HFF-Myc (cell line): ENCODE results near the gene PCGF1.
A peak's percentile ranks its signal among the peaks of the same experiment; 100 is the strongest.

Experiments used
- DNase-seq: peaks from one replicate; pipeline ENCODE4 v3.0.0-alpha.2; 2011; ENCODE audit warnings: low read depth; ENCODE audit errors: extremely low read depth
- H3K4me3 ChIP-seq: replicated peaks from 2 replicates; pipeline ENCODE4 v1.5.1; 2011; ENCODE audit warnings: low read depth, mild to moderate bottlenecking, control low read depth, low read length
- TF ChIP-seq, protein P1 (sequence below): IDR thresholded peaks from 2 replicates; pipeline ENCODE4 v1.5.1; 2012; ENCODE audit warnings: mild to moderate bottlenecking, low read depth, low read length, control low read depth; ENCODE audit errors: missing control alignments

The PCGF1 gene

DNA sequence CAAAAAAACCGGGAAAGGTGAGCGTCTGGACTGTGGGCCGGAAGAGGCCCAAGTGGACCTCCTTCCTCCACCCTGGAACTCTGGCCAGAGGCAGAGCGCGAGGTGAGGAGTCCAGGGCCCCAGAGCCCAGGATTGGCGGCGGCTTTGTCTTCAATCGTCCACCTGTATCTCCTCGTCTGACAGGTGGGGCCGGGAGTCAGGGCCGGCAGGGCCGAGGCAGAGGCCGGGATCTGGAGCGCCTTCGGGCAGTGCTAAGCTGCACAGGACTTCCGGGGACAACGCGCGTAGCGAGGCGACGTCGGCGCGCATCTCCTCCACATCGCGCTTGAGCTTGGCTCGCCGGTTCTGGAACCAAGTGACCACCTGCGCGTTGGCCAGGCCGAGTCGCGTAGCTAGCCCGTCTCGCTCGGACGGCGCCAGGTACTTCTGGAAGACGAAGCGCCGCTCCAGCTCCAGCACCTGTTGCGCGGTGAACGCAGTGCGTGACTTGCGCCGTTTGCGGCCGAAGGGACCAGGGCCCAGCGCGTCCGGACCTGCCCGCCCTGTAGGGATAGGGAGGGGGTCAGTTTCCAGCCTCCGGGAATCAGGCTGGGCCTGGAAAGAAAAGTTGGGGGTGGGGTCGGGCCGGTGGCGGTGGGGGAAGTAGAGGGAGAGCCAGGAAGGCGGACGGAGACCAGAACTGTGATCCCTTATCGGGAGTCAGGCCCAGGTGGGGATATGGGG is 9.6 kb downstream of the PCGF1 start:
- H3K4me3 ChIP-seq = peak overlapping the region; percentile 36
- TF ChIP-seq, protein P1, sequence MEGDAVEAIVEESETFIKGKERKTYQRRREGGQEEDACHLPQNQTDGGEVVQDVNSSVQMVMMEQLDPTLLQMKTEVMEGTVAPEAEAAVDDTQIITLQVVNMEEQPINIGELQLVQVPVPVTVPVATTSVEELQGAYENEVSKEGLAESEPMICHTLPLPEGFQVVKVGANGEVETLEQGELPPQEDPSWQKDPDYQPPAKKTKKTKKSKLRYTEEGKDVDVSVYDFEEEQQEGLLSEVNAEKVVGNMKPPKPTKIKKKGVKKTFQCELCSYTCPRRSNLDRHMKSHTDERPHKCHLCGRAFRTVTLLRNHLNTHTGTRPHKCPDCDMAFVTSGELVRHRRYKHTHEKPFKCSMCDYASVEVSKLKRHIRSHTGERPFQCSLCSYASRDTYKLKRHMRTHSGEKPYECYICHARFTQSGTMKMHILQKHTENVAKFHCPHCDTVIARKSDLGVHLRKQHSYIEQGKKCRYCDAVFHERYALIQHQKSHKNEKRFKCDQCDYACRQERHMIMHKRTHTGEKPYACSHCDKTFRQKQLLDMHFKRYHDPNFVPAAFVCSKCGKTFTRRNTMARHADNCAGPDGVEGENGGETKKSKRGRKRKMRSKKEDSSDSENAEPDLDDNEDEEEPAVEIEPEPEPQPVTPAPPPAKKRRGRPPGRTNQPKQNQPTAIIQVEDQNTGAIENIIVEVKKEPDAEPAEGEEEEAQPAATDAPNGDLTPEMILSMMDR = no peak
- DNase-seq = no peak

DNA sequence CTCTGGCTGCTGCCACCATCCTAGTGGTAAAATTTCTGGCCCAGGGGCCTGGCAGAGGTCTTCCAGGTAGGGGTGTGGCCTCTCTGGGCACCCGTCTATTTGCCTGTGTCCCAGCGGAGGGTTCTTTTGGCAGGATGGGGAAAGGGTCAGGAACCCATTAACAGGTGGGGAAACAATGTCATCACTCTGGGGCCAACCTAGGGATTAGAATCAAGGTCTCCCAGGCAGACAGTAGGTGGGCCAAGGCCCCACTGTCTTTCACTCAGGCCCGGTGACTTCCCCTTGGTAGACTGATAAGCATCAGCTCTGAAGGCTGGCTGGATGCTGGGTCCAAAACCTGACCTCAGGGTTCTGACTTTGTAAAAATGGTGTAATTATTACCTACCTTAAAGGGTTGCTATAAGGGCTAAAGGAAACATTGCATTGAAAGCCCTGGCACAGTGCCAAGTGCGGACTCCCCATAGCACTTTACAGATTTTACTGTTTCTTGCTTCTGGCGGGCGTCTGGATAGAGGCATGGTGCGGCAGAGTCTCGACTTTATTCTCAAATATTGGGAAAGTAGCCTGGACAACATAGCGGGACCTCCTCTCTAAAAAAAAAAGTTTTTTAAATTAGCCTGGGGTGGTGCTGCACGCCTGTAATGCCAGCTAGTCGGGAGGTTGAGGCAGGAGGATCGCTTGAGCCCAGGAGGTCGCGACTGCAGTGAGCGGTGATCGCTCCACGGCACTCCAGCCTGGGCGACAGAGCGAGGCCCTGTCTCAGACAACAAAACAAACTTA is 10.3 kb downstream of the PCGF1 start:
- no peak overlapping the region for H3K4me3 ChIP-seq
- no peak for DNase-seq
- TF ChIP-seq, protein P1 = no peak

DNA sequence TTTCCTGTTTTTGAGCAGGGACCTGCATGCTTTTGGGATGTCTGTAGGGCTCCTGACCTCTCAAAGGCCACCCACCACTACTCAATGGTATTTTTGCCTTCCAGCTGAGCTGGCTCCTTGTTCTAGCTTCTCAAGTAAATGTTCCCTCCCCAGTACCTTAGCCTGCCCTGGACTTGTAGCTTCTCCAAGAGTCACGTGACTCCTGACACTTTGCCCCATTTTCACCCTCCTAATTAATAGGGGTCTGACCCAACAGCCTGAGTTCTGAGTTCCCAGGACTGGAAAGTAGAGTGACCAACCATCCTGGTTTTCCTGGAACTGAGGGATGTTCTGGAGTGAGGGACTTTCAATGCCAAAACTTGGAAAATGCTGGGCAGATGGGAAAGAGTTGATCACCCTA is 12.1 kb downstream of the PCGF1 start:
- DNase-seq = no peak
- no peak overlapping the region for H3K4me3 ChIP-seq
- TF ChIP-seq, protein P1 = no peak

DNA sequence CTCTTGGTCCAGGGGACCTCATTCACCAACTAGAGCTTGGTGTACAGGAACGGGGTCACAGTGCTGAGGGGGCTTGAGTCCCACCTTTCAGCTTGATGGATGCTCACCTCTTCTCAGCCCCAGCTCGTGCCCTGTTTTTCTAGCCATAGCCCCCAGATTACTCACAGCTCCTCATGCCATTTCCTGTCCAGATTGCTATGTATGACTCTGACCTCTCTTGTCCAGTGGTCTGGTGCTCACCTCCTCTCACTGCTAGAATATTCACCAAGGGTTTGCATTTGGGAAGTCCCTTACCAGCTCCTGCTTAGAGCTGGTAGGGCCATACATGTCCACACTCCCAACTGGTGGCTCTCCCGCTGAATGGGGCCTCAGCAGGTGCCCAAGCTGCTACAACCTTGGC is 13.9 kb downstream of the PCGF1 start:
- no peak overlapping the region for H3K4me3 ChIP-seq
- DNase-seq = no peak
- TF ChIP-seq, protein P1 = no peak

DNA sequence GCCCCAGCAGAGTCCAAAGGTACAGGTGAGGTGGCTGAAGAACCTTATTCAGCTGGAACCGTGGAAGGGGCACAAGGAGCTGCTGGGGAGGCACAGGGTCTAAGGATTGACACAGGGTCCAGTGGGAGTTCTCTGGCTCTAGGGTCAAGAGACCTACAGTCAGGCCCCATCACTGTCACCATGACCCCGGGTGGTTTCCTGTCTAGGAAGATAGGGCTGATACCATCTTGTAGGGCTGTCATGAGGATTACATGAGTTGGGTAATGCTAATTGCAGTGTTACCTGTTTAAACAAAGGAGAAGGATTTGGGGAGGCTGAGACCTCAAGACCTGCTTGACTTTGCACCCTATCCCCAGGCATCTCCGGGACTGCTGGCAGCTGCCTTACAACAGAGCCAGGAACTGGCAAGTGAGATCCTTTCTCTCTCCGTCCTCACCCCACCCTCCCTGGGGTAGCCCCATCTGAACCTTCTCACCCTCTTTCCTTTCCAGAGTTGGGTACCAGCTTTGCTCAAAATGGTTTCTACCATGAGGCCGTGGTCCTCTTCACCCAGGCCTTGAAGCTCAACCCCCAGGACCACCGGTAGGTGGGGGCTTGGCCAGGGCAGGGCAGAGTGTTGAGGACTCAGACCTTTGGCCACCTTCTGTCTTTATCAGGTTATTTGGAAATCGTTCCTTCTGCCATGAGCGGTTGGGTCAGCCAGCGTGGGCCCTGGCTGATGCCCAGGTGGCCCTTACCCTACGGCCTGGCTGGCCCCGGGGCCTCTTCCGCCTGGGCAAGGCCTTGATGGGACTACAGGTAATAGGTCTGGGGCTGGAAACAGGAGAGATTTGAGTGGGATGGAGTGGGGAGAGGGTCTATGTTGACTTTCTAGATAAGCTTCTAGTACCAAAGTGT is 15.6 kb downstream of the PCGF1 start:
- TF ChIP-seq, protein P1 = no peak
- DNase-seq = no peak
- H3K4me3 ChIP-seq = no peak overlapping the region

DNA sequence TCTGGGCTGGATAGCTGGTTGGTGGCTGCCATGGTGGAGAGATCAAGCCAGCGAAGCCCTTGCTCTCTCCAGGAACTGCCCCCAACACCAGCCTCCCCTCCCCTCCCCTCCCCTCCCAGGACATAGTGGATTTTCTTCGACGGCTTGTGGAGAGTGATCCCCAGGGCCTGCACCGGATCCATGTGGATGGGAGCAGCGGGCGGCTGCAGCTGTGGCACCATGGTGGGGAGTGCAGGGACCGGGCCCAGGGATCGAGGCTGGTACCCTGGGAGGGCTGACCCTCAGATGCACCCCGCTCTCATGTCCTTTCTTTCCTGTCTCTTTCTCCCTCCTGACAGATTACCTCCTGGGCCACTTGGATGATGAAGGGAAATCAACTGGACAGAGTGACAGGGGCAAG is 17.6 kb downstream of the PCGF1 start:
- TF ChIP-seq, protein P1 = no peak

More for the DNA sequence above, 17.6 kb downstream of the PCGF1 start:
- no peak for DNase-seq
- no peak overlapping the region for H3K4me3 ChIP-seq
